H4 (cell line): ENCODE data around the gene CEP162. TPM values are rescaled to one million over a fixed set of nuclear protein-coding genes. Genes with fewer than 3 reads are reported as not detected.
"Not testable (repeated sequence)": the region's sequence is repeated elsewhere in the genome, so short reads cannot be mapped to it uniquely, and the experiment has no call there.

Experiments
- DNase-seq: peaks from one replicate; pipeline ENCODE4 v3.0.0-alpha.2; 2015; ENCODE audit warnings: low spot score
- total RNA-seq: library from RNA; depleted of rRNA; stranded (reverse); fragments of >200 nt; shearing (Covaris generic); gene quantifications from 2 replicates; pipeline ENCODE4 v1.2.3, GENCODE V29; 2014; rRNA removed

Gene CEP162
- total RNA-seq, 1 experiment from 2014 or later, result 3.3 TPM

GRCh38 chr6:84089081-84089480 lies 138.4 kb downstream of the CEP162 start:
- no peak for DNase-seq

- DNase-seq, result no peak
Measured at GRCh38 chr6:84086545-84087429, 140.7 kb downstream of the CEP162 start.

- DNase-seq, result no peak
Measured at GRCh38 chr6:84086056-84086455, 141.4 kb downstream of the CEP162 start.

- not testable (repeated sequence) for DNase-seq
Measured at GRCh38 chr6:84084705-84085104, 142.7 kb downstream of the CEP162 start.

GRCh38 chr6:84082689-84083265 lies 144.7 kb downstream of the CEP162 start:
- no peak for DNase-seq

- DNase-seq, result no peak
Measured at GRCh38 chr6:84081222-84081621, 146.2 kb downstream of the CEP162 start.

- DNase-seq, result no peak
Measured at GRCh38 chr6:84078335-84078734, 149.1 kb downstream of the CEP162 start.

- DNase-seq, result no peak
Measured at GRCh38 chr6:84077645-84078044, 149.8 kb downstream of the CEP162 start.

GRCh38 chr6:84074988-84075781 lies 152.3 kb downstream of the CEP162 start:
- peak; percentile 8 for DNase-seq

Other genes with a start within 250 kb of the CEP162 start
- gene MRAP2, start 193.9 kb downstream of the CEP162 start, total RNA-seq, result not detected in 2 replicates